Fibroblast of the conjunctiva (primary cell): Measurements from ENCODE around the gene DENND4A.
"Not testable (repeated sequence)": the region's sequence is repeated elsewhere in the genome, so short reads cannot be mapped to it uniquely, and the experiment has no call there.

Experiments used
- DNase-seq: peaks from one replicate; pipeline ENCODE4 v3.0.0-alpha.2; 2010; ENCODE audit warnings: low read depth

The DENND4A gene

GRCh38 chr15:65631503-65631902, 160.6 kb downstream of the DENND4A start:
- DNase-seq = no peak

- DNase-seq = no peak
Measured at GRCh38 chr15:65630760-65631159, 161.3 kb downstream of the DENND4A start.

DNA sequence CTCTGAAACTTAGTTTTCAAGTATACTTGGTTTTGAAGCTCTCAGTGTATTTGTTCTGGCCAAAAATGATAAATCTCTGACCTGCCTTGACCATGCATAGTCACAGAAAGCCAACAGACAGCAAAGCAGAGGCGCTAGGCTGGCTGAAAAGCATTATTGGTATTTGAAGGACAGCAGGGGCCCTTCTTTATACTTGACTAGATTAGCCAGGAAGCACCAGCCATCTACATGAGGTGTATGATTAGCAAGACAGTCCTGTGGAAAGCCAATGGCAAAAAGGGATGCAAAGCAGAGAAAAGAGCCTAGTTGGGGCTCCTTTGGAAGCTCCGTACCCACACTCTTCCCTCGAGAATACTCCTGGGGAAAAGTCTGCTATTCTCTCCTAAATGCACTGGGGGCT, 162.5 kb downstream of the DENND4A start:
- DNase-seq = no peak

DNA sequence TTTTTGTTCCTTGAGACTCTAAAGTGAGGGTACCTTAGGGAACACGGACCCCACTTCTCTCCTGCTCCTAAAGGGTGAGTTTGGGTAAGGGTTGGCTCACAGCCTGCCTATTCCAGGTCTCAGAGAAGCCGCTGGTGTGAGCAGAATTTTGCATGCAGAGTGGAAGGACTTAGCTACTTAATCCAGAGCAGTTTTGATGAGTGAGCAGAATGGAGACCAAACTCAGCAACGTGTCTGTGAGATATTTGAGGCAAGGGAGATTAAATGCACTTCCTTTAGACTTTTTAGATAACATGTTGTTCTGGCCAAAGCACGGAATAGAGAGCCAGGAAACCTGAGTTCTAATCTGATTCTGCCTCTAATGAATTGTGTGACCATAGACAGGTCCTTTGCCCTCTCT, 165.2 kb downstream of the DENND4A start:
- DNase-seq = no peak

GRCh38 chr15:65623103-65623502, 169.0 kb downstream of the DENND4A start:
- DNase-seq = no peak

- DNase-seq = no peak
Measured at GRCh38 chr15:65621638-65622037, 170.5 kb downstream of the DENND4A start, which contains the start of gene SLC24A1. SLC24A1 (plus strand) TSS chr15:65621938; CDS start chr15:65624081, 2,143 bp downstream.

DNA sequence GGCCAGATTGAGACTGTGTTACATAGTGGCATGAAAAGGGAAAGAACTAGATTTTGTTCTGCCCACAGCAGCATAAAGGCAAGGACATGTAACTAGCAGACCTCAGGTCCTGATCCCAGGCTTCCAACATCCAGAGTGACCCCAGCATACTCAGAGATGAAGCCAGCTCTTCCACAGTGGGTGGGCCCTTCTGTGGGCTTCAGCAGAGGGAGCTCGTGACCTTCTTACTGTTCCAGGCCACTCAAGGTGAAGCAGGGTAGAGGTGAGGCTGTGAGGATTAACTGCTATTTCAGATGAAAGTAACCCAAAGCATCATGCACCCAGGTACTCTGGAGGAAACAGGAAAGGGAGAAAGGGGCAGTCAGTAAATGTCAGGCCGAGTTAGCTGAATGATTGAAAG, 171.3 kb downstream of the DENND4A start:
- no peak for DNase-seq

DNA sequence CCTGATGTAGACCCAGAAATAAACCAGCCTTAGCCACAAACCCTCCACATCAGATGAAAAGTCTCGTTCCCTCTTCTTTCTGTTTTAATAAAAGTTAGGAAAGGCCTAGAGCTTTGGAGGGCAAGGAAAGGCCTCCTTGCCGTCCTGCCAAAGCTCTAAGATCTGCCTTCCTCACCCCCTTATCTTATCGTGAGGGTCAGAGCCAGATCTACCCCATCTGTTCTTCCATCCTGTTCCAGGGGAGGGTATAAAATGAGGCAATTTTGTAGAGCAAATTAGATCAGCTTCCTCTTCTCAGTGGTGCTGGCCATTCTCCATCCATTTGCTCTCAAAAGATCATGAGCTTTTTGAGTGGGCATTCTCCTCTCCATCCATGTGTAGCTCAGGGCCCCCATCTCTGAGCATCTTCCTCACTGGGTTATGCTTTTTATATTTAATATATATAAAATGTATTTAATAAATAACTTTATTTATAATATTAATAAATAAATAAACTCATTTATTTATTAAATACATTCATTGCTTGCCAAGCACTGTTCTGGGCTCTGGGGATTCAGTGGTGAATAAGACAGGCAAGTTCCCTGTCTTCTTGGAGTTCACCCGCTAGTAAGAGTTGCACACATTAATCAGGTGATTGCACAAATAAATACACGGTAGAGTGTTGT, 172.3 kb downstream of the DENND4A start:
- DNase-seq = no peak

DNA sequence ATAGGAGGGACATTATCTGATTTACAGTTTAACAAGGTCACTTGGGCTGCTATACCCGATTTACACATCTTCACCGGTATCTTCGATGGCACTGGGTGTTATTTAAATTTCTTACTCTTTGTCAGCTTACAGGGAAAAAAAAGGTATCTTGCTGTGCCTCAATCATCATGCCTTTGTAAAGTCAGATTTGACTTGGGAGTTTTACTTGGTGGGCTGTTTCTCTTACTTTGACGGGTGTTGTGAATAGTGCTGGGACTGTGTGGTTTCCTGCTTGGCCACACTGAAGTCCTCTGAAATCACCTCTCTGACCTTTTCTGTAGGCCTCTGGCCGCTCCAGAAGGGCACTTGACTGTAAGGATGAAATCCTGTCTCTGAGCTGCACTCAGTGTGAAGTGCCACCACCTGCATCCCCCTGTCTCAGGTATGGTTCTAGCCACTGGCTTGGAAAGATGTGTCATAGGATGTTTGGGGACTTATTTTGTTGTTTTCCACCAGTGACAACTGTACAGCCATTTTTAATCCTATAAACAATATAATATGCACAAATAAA, 173.5 kb downstream of the DENND4A start:
- no peak for DNase-seq

DNA sequence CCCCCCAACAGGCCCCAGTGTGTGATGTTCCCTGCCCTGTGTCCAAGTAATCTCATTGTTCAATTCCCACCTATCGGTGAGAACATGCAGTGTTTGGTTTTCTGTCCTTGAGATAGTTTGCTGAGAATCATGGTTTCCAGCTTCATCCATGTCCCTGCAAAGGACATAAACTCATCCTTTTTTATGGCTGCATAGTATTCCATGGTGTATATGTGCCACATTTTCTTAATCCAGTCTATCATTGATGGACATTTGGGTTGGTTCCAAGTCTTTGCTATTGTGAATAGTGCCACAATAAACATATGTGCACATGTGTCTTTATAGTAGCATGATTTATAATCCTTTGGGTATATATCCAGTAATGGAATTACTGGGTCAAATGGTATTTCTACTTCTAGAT, 176.2 kb downstream of the DENND4A start:
- not testable (repeated sequence) for DNase-seq

- DNase-seq = no peak
Measured at GRCh38 chr15:65612949-65613744, 178.9 kb downstream of the DENND4A start.

GRCh38 chr15:65612616-65612946, 179.5 kb downstream of the DENND4A start:
- no peak for DNase-seq

DNA sequence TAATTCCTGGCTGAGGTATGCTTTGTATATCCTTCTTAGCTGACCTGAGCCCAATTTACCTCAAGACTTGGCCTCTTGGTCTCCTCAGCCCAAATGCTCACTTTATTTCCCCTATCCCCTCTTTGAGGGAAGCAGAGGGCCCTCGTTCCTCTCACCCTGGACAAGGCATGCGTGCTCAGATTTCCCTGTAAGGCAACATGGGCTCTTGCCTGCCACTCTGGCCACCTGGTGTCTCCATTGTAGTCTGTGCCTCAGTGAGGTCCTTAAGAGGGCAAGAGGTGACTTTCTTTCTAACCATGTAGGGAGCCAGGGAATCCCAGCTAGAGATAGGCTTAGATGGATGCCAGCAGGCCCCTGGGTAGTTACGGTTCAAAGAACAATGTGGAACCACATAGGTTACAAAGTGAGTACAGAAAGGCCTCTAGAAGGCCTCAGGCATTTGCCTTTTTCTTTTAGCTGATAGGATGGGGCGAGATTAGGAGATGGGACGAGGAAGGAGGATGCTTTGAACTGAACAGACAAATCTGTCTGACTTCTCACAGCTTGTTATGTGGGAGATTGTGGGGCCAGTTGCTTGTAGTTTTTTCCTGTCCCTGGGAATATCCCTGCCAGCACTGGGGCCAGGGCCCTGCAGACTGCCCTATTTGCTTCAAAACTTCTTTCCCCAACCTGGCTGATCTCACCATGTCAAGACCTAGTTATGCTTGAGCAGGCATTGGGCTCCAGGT, 180.0 kb downstream of the DENND4A start:
- no peak for DNase-seq

DNA sequence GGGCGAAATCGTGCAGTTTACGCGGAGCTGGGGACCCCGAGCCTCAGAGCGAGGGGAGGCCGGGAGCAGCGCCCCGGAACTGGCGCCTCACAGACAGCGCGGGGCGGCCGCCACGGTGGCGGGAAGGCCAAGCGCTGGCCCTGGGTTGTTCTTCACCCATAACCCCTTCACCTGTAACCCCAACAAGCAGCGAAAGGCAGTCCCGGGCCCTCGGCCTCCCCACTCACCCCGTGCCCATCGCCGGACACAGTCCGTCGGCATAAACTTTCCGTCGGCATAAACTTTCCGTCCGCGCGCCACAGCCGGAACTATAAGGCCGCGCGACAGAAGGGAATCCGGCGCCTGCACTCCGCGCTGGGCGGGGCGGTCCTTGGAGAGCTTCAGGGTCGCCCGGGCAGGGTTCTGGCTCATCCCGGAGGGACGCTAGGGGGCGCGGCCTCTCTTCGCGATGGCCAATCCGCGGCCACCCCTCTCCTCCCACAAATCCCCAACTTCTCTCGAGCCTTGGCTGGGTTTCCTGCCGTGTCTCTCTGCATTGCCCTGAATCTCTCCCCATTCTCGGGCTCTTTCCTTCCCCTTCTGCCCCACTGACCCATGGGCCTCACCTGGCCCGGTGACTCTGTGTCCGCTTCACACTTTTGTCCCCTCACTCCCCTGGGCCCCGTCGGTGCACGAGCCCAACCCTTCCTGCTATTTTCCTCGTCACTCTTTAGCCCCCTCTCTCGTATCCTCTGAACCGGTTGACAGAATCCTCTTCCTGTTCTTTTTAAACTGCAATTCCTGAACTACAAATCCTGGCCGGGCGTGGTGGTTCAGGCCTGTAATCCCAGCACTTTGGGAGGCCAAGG, 181.0 kb downstream of the DENND4A start, which contains the start of gene INTS14:
INTS14 (minus strand) TSS at position 261 of the 848 bp plus-strand sequence. CDS start 3,751 bp downstream, outside the sequence.
- peak; percentile 94 for DNase-seq
